ENCODE data around the gene TTLL7.

GRCh38 chr1:83990734-83991133 is 8.2 kb downstream of the TTLL7 start:
- TF ChIP-seq CTCF (IDR thresholded peaks at IDR 0.05; ENCODE audit: low read depth, low read length) (no peak), EZH2phosphoT487 (IDR thresholded peaks at IDR 0.05; ENCODE audit: low read depth) (no peak)
